ENCODE results near the gene AADACL3. TPM values are rescaled to one million over a fixed set of nuclear protein-coding genes. Genes with fewer than 3 reads are reported as not detected.

AADACL3 gene
- total RNA-seq, 1 experiment from 2014 or later = not detected

DNA sequence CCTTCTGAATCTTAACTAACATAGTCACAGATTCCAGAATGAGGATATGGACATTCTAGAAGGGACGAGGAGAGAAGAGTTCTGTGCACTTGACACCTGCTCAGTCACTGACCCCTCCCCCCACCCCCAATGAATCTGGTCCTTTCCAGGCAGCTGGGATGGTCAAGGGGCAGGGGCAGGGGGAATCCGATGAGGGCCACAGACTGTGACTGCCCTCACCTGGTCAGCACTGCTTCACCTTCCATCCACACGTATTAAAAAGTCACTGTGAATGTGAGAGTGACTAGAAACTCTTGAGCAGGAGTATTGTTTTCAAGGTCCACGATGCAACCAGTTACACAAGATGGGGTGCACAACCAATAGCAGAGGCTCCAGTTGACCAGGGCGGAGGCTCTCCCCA, 48.1 kb downstream of the AADACL3 start:
- DNase-seq (ENCODE audit: low read depth) = no peak

DNA sequence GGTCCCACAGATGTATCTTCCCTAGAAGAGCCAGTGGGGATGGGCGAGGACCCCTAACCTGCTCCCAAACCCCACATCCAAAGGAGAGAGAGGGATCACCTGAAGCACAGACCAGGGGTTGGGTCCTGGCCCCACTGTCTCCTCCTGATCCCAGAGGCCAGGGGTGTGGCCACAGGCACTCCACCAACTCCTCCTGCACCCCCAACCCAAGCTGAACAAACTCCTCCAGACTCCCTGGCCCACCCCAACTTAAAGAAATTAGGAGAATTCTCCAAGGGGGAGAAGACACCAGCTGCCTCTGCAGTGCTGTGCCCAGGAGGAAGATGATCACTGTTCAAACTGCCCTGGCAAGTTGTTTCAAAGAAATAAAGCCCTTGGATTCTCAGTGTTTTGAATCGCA, 53.1 kb downstream of the AADACL3 start:
- DNase-seq (ENCODE audit: low read depth) = no peak

DNA sequence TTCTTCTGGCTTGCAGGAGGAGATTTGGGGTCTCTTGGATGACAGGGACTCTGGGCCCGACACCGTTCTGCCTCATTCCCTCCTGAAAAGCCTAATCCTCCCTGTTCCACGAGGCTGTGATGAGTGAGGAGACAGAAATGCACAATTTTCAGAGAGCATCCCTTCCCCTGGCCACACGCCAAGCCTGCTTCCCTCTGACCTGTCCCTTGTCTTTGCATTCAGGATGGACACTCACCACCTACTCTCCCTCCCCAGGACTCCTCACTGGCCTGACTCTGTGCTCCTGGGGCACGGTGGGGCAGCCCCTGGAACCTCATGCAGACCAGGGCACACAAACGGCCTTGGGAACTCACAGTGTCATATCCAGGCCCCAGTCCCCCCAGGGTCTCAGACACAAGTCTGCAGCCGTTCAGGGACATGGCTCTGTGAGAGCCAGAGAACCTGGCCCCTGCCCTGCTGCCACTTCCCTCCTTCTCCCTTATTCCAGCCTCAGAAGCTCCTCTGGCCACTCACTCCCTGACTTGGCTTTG, 54.1 kb downstream of the AADACL3 start:
- no peak for DNase-seq (ENCODE audit: low read depth)

DNA sequence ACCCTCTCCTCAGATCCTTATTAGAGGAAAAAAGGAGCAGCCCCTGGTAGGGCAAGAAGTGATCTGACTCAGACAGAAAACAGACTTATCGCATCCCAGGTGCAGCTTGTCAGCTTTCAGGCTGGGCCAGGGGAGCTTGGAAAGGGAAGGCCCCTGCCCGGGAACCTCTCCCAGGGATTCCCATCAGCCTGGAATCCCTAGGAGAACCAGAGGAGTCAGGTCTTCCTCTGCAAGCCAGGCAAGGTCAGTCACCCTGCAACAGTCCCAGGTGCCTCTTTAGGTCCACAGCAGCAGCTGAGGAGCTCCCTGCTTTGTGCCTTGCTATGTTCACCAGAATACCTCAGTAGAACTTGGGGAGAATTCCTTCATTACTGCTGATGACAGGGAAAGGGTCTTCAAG, 54.7 kb downstream of the AADACL3 start:
- no peak for DNase-seq (ENCODE audit: low read depth)

DNA sequence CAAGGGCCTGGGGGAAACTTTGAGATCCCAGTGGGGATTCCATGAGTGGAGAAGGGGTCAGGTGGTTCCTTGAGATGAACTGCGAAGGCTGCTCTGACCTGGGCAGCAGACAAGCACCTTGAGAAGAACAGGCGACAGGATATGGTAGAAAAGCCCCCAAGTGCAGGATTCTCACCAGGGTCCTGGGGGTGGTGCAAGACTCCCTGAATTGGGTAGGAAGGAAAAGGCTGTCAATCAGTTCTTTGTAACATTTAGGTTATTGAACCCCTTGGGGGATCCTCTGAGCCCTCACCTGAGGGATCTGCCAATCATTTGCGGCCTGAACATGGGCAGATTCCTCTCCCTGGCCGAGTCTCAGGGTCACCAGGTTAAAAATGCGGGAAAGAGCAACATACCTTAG, 55.3 kb downstream of the AADACL3 start:
- no peak for DNase-seq (ENCODE audit: low read depth)

DNA sequence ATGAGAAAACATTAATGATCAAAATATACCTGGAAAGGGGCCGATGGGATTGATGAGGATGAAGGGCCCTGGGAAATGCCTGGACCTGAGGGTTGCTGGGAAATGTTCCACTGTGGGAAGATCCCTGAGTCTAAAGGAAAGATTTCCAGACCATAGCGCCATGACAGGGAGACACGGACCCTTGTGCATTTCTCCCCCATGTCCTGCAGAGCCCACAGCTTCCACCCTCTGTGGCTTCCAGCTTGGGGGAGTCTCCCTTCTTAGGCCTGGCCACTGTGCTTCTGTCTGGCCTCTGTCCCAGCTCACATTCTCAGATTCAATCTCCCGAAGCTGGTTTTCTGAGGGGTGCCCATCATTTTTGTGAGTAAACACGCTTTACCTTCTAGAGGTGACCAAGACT, 56.6 kb downstream of the AADACL3 start:
- DNase-seq (ENCODE audit: low read depth) = no peak

DNA sequence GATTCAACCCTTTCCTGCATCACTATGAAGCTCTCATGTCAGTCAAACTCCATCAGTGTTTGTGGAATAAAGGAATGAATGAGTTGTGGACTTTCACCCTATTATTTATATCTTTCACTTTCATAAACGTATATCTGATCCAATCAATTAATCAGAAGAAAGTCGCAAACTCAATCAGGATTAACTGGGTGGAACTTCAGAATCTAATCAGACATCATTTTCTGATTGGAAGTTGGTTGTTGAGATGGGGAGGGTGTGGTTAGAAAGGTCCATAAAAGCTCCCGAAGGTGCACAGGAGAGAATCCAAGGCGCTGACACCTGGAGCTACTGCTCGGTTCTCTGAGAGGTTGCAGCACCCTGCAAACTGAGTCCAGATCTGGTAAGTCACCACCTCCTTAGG, 57.5 kb downstream of the AADACL3 start, which contains the start of gene PRAMEF12:
Gene PRAMEF12, plus strand, starts transcription at position 301 of the 400 bp plus-strand sequence. CDS start 1,130 bp downstream, outside the sequence.
- DNase-seq (ENCODE audit: low read depth) = no peak

DNA sequence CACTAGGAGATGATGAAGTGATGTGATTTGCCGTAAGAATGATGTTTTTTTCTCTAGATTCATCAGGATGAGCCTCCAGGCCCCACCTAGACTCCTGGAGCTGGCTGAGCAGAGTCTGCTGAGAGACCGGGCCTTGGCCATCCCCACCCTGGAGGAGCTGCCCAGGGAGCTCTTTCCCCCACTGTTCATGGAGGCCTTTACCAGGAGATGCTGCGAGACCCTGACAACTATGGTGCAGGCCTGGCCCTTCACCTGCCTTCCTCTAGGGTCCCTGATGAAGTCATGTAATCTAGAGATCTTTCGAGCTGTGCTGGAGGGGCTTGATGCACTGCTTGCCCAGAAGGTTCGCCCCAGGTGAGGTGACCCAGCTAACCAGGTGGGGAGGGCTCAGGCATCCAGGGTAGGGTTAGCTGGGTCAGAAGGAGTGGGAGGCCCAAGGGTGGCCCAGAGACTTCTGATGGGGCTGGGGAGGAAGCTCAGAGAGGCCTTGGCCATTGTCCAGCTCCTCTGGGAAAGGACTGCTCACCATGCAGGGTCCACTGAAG, 59.0 kb downstream of the AADACL3 start:
- DNase-seq (ENCODE audit: low read depth) = no peak

DNA sequence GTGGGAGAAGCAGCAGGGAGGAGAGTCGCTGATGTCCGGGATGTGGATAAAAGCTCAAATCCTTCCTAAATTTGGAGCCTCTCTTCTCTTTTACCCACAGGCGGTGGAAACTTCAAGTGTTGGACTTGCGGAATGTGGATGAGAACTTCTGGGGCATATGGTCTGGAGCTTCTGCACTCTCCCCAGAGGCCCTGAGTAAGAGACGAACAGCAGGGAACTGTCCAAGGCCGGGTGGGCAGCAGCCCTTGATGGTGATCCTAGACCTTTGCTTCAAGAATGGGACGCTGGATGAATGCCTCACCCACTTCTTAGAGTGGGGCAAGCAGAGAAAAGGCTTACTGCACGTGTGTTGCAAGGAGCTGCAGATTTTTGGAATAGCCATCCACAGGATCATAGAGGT, 59.5 kb downstream of the AADACL3 start:
- no peak for DNase-seq (ENCODE audit: low read depth)

DNA sequence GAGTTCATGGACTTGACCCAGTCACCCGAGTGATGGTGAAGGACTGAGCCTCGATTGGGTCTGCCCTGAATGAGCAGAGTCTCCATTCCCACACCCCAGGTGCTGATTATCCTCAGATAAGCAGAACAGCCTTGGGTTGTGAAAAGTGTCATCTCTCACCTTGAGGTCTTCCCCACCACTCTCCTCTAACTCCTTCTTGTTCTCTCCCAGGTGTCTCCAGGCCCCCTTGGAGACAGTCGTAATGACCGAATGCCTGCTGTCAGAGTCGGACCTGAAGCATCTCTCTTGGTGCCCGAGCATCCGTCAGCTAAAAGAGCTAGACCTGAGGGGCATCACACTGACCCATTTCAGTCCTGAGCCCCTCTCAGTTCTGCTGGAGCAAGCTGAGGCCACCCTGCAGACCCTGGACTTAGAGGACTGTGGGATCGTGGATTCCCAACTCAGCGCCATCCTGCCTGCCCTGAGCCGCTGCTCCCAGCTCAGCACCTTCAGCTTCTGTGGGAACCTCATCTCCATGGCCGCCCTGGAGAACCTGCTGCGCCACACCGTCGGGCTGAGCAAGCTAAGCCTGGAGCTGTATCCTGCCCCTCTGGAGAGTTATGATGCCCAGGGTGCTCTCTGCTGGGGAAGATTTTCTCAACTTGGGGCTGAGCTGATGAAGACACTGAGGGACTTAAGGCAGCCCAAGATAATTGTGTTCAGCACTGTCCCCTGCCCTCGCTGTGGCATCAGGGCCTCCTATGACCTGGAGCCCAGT, 61.1 kb downstream of the AADACL3 start:
- no peak for DNase-seq (ENCODE audit: low read depth)

Small RNA genes lying within 50 kb of the gene (small RNA-seq; reads per million reads assigned to genes)
- gene AC244670.1 = not detected

Other genes with a start within 250 kb of the AADACL3 start
- 0.10 TPM in 1 of 2 replicates, not detected in the other for gene DHRS3, start 97.9 kb upstream of the AADACL3 start, total RNA-seq (2014; rRNA removed; shearing (Covaris generic))
- not detected in 2 replicates for gene AADACL4, start 72.0 kb upstream of the AADACL3 start, total RNA-seq (2014; rRNA removed; shearing (Covaris generic))
- not detected in 2 replicates for gene CFAP107, start 30.1 kb downstream of the AADACL3 start, total RNA-seq (2014; rRNA removed; shearing (Covaris generic))
- gene PRAMEF12, start 57.6 kb downstream of the AADACL3 start, total RNA-seq (2014; rRNA removed; shearing (Covaris generic)) = not detected in 2 replicates
- gene PRAMEF1, start 75.3 kb downstream of the AADACL3 start, total RNA-seq (2014; rRNA removed; shearing (Covaris generic)) = not detected in 2 replicates
- not detected in 2 replicates for gene PRAMEF11, start 115.3 kb downstream of the AADACL3 start, total RNA-seq (2014; rRNA removed; shearing (Covaris generic))
- gene HNRNPCL1, start 132.6 kb downstream of the AADACL3 start, total RNA-seq (2014; rRNA removed; shearing (Covaris generic)) = not detected in 2 replicates
- gene PRAMEF2, start 141.0 kb downstream of the AADACL3 start, total RNA-seq (2014; rRNA removed; shearing (Covaris generic)) = not detected in 2 replicates
- not detected in 2 replicates for gene PRAMEF4, start 170.1 kb downstream of the AADACL3 start, total RNA-seq (2014; rRNA removed; shearing (Covaris generic))
- gene PRAMEF10, start 182.2 kb downstream of the AADACL3 start, total RNA-seq (2014; rRNA removed; shearing (Covaris generic)) = not detected in 2 replicates
- gene PRAMEF7, start 200.5 kb downstream of the AADACL3 start, total RNA-seq (2014; rRNA removed; shearing (Covaris generic)) = not detected in 2 replicates
- gene PRAMEF6, start 231.5 kb downstream of the AADACL3 start, total RNA-seq (2014; rRNA removed; shearing (Covaris generic)) = not detected in 2 replicates